ENCODE measurements around the gene GDF7. TPM values are rescaled to one million over a fixed set of nuclear protein-coding genes. Genes with fewer than 3 reads are reported as not detected.

GDF7 gene
- total and polyA plus RNA-seq, 2 of the 4 experiments (the other 2 are of a cell fraction), result under 0.01 to 0.02 TPM

- H3K23ac ChIP-seq (ENCODE audit: low read depth, low read length), result no peak overlapping the region
- TF ChIP-seq RFX5 (IDR thresholded peaks at IDR 0.05; ENCODE audit: low read depth, low read length), result no peak
- no peak for TF ChIP-seq MAFK (IDR thresholded peaks at IDR 0.05; ENCODE audit: low read depth, low read length)
- TF ChIP-seq, protein P1, sequence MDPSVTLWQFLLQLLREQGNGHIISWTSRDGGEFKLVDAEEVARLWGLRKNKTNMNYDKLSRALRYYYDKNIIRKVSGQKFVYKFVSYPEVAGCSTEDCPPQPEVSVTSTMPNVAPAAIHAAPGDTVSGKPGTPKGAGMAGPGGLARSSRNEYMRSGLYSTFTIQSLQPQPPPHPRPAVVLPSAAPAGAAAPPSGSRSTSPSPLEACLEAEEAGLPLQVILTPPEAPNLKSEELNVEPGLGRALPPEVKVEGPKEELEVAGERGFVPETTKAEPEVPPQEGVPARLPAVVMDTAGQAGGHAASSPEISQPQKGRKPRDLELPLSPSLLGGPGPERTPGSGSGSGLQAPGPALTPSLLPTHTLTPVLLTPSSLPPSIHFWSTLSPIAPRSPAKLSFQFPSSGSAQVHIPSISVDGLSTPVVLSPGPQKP (IDR thresholded peaks at IDR 0.05; ENCODE audit: borderline replicate concordance, low read depth, low read length), result no peak
- no peak for TF ChIP-seq MAZ (IDR thresholded peaks at IDR 0.05; ENCODE audit: borderline replicate concordance, low read depth, low read length)
- TF ChIP-seq SMC3 (IDR thresholded peaks at IDR 0.05; ENCODE audit: low read depth, low read length), result no peak
- TF ChIP-seq MXI1 (IDR thresholded peaks at IDR 0.05; ENCODE audit: borderline replicate concordance, low read depth, low read length), result no peak
- TF ChIP-seq BHLHE40 (IDR thresholded peaks at IDR 0.05; ENCODE audit: low read depth, low read length), result no peak
- no peak for TF ChIP-seq CHD1 (IDR thresholded peaks at IDR 0.05; ENCODE audit: low read depth, low read length)
- no peak for TF ChIP-seq RCOR1 (IDR thresholded peaks at IDR 0.05; ENCODE audit: insufficient replicate concordance, low read length)
- no peak for TF ChIP-seq FOS (IDR thresholded peaks at IDR 0.05; ENCODE audit: low read depth, low read length)
- TF ChIP-seq CEBPB (IDR thresholded peaks at IDR 0.05; ENCODE audit: low read depth, low read length), result no peak
- TF ChIP-seq, protein P2, sequence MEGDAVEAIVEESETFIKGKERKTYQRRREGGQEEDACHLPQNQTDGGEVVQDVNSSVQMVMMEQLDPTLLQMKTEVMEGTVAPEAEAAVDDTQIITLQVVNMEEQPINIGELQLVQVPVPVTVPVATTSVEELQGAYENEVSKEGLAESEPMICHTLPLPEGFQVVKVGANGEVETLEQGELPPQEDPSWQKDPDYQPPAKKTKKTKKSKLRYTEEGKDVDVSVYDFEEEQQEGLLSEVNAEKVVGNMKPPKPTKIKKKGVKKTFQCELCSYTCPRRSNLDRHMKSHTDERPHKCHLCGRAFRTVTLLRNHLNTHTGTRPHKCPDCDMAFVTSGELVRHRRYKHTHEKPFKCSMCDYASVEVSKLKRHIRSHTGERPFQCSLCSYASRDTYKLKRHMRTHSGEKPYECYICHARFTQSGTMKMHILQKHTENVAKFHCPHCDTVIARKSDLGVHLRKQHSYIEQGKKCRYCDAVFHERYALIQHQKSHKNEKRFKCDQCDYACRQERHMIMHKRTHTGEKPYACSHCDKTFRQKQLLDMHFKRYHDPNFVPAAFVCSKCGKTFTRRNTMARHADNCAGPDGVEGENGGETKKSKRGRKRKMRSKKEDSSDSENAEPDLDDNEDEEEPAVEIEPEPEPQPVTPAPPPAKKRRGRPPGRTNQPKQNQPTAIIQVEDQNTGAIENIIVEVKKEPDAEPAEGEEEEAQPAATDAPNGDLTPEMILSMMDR (conservative IDR thresholded peaks at IDR 0.05; ENCODE audit: low read depth, low read length), result no peak
- no peak for TF ChIP-seq RAD21 (IDR thresholded peaks at IDR 0.05; ENCODE audit: low read length)
- TF ChIP-seq, protein P3, sequence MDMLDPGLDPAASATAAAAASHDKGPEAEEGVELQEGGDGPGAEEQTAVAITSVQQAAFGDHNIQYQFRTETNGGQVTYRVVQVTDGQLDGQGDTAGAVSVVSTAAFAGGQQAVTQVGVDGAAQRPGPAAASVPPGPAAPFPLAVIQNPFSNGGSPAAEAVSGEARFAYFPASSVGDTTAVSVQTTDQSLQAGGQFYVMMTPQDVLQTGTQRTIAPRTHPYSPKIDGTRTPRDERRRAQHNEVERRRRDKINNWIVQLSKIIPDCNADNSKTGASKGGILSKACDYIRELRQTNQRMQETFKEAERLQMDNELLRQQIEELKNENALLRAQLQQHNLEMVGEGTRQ (IDR thresholded peaks at IDR 0.05; ENCODE audit: low read depth, low read length), result no peak
- no peak for TF ChIP-seq POLR2A (IDR thresholded peaks at IDR 0.05; ENCODE audit: low read depth, low read length)
- TF ChIP-seq NFE2L2 (IDR thresholded peaks at IDR 0.05; ENCODE audit: low read depth, low read length), result no peak
- H2BK20ac ChIP-seq (ENCODE audit: low read depth, low read length), result no peak overlapping the region
- H3K4me3 ChIP-seq (ENCODE audit: insufficient read depth, low read depth, low read length), result no peak overlapping the region
- H3K27me3 ChIP-seq (ENCODE audit: control insufficient read depth, insufficient read depth, low read length), result no peaks in the 10 kb centered on the region
- intact Hi-C loops (cut with micrococcal nuclease) (no loop called here), in situ Hi-C loops (cut with MboI; ENCODE audit: low sequenced_read_pairs) (no loop called here), dilution Hi-C loops (cut with HindIII; ENCODE audit: low sequenced_read_pairs, unreplicated experiment) (loop anchor here (25.0 kb wide), 1 partner anchor 238 kb away; no protein-coding TSS in a partner anchor)
- H4K8ac ChIP-seq (ENCODE audit: low read depth in 2 of 2, low read length in 2 of 2), result no peak overlapping the region
- H3K4me2 ChIP-seq (ENCODE audit: low read depth, low read length), result no peak overlapping the region
- H3K56ac ChIP-seq (ENCODE audit: extremely low read depth, insufficient read depth, low read length), result no peak overlapping the region
- H3K36me3 ChIP-seq (ENCODE audit: control insufficient read depth, insufficient read depth, low read length), result peaks cover 38% of the 10 kb centered on the region
- H3K9ac ChIP-seq (ENCODE audit: low read depth, low read length), result no peak overlapping the region
- CTCF ChIA-PET, result no interaction called here
- POLR2A ChIA-PET (ENCODE audit: unreplicated experiment), result no interaction called here
- peaks cover 2% of the 10 kb centered on the region; the same call in 1 of the 2 replicates for H3K4me1 ChIP-seq (ENCODE audit: control insufficient read depth, insufficient read depth, low read length)
- H3K9me3 ChIP-seq (ENCODE audit: control insufficient read depth, insufficient read depth, low read length), result no peaks in the 10 kb centered on the region
- H4K91ac ChIP-seq (ENCODE audit: insufficient read depth, low read depth, low read length), result no peak overlapping the region
- H2AFZ ChIP-seq (replicated peaks; ENCODE audit: low read length, poor library complexity), result no peak overlapping the region
- H2AK5ac ChIP-seq (ENCODE audit: low read depth, low read length), result no peak overlapping the region
- H2BK5ac ChIP-seq (ENCODE audit: low read depth, low read length, poor library complexity, severe bottlenecking), result no peak overlapping the region
- 90% methylated on average over 6 of the region's 11 CpGs; no CpG with 5 or more reads in 1 of the 2 experiments for WGBS, 2 experiments (ENCODE audit: extremely low coverage in 2 of 2, insufficient read length in 1 of 2)
- DNase-seq, result no peak
- no peak overlapping the region for H4K5ac ChIP-seq (ENCODE audit: low read depth, low read length)
- H3K14ac ChIP-seq (replicated peaks; ENCODE audit: low read depth, low read length), result no peak overlapping the region
- H2BK120ac ChIP-seq (ENCODE audit: low read depth, low read length), result no peak overlapping the region
- no peak overlapping the region for H3K4ac ChIP-seq (ENCODE audit: low read depth, low read length)
- no peak overlapping the region for H3K18ac ChIP-seq (ENCODE audit: low read depth, low read length)
- H3K9me1 ChIP-seq (ENCODE audit: insufficient read depth, low read length), result no peaks in the 10 kb centered on the region
- BruUV-seq (replicated peaks), result no TSS peak
- H2AK9ac ChIP-seq (replicated peaks; ENCODE audit: low read depth, low read length, poor library complexity), result no peak overlapping the region
- no peak for ATAC-seq (ENCODE audit: low read depth)
- H4K20me1 ChIP-seq (ENCODE audit: insufficient read depth, low read length), result no peaks in the 10 kb centered on the region
- H3K27ac ChIP-seq (ENCODE audit: insufficient read depth, low read length), result no peak overlapping the region
- no peaks in the 10 kb centered on the region for H3K79me1 ChIP-seq (ENCODE audit: low read depth in 1 of 2, low read length in 2 of 2)
- H2BK15ac ChIP-seq (ENCODE audit: low read depth, low read length), result no peak overlapping the region
Measured at GRCh38 chr2:20624884-20625485, 42.0 kb upstream of the GDF7 start.

Data from IMR-90 (cell line).